HG03103 (cell line): ENCODE results near the gene HDGFL2.
"Not testable (repeated sequence)": the region's sequence is repeated elsewhere in the genome, so short reads cannot be mapped to it uniquely, and the experiment has no call there.

Experiments
- ATAC-seq: cut with Tn5 transposase; IDR thresholded peaks from one replicate; pipeline ENCODE4 v1.9.1; 2021; ENCODE audit warnings: low read depth; ENCODE audit not compliant: unreplicated experiment

Gene HDGFL2

DNA sequence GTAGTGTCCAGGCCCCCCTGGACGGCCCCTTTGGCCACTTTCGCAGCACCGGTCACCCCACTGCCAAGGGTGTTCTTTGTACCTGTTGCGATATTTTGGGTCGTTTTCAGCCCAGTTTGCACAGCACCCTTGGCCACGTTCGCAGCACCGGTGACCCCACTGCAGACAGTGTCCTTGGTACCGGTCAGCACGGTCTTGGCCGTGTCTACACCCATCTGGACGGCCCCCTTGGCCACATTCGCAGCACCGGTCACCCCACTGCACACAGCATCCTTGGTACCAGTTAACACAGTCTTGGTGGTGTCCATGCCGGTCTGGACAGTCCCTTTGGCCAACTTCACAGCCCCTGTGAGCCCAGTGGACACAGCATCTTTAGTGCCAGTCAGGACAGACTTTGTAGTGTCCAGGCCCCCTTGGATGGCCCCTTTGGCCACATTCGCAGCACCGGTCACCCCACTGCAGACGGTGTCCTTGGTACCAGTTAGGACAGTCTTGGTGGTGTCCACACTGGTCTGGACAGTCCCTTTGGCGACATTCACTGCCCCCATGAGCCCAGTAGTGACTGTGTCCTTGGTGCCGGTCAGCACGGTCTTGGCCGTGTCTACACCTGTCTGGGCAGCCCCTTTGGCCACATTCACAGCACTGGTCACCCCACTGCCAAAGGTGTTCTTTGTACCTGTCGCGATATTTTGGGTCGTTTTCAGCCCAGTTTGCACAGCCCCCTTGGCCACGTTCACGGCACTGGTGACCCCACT, 39.4 kb downstream of the HDGFL2 start:
- no peak for ATAC-seq

DNA sequence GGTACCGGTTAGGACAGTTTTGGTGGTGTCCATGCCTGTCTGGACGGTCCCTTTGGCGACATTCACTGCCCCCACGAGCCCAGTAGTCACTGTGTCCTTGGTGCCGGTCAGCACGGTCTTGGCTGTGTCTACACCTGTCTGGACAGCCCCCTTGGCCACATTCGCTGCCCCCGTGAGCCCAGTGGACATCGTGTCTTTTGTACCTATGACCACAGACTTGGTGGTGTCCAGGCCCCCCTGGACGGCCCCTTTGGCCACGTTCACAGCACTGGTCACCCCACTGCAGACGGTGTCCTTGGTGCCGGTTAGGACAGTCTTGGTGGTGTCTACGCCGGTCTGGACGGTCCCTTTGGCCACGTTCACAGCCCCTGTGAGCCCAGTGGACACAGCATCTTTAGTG, 40.0 kb downstream of the HDGFL2 start:
- ATAC-seq, result no peak

DNA sequence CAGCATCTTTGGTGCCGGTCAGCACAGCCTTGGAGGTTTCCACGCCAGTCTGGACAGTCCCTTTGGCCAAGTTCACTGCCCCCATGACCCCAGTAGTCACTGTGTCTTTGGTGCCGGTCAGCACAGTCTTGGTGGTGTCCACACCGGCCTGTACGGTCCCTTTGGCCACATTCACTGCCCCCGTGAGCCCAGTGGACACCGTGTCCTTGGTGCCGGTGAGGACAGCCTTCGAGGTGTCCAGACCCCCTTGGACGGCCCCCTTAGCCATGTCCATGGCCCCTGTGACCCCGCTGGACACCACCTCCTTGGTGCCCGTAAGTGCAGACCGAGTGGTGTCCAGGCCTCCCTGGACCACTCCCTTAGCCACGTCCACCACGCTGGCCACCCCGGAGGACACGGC, 41.2 kb downstream of the HDGFL2 start:
- no peak for ATAC-seq

DNA sequence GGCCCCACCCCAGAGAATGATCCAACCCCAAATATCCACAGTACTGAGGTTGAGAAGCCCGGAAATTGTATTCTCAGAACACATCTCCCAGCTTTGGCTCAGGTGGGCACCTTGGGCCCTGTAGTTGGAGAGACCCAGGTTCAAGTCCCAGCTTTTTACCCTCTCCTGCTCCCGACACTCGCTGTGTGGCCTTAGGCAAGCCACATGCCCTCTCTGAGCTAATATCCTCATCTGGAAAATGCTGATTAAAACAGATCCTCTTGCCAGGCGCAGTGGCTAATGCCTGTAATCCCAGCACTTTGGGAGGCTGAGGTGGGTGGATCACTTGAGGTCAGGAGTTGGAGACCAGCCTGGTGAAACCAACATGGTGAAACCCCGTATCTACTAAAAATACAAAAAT, 43.6 kb downstream of the HDGFL2 start:
- no peak for ATAC-seq

GRCh38 chr19:4516199-4516938, 44.3 kb downstream of the HDGFL2 start:
- no peak for ATAC-seq

GRCh38 chr19:4516939-4517300, 44.8 kb downstream of the HDGFL2 start:
- no peak for ATAC-seq

DNA sequence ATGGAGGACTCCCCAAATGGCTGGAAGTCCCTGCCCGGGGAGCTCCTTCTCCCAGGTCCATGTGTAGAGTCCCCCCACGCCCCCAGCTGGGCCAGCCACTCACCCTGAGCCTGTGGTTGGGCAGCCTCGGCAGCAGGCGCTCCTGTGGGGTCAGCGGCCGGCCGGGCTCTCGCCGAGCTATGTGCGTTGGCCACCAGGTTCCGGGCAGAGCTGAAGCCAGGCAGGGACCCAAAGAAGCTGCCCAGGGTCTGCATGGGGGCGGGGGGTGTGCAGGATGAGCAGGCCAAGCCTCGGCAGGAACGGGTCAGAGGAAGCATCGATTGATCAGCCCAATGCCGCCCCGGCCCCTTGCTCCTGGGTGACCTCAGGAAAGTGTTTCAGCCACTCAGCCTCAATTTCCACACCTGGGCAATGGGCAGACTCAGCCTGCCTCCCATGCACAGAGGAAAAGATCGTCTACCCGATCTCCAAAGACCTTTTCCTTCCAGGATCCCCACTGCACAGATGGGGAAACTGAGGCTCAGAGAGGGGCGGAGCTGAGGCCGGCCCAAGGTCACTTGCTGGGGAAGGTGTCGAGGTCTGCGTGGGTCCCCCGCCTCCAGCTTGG, 45.5 kb downstream of the HDGFL2 start:
- ATAC-seq, result no peak

GRCh38 chr19:4518345-4519171, 46.5 kb downstream of the HDGFL2 start, which contains the start of gene PLIN4:
Gene PLIN4 (minus strand): TSS chr19:4518486. CDS start chr19:4518272, 214 bp downstream.
- ATAC-seq, result no peak

DNA sequence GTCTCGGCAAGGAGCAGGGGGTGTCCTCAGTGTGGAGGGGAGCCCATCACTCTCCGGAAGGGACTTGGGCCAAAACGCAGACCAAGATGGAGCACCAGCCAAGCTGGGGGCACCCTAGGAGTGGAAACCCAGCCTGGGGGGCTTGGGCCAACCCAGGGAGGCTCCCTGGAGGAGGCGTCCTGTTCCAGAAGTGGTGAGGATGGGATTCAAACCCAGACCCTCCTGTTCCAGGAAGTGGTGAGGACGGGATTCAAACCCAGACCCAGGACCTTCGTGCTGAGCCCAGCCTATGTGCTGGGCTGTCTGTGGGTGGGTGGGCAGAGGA, 47.0 kb downstream of the HDGFL2 start:
- ATAC-seq, result no peak

DNA sequence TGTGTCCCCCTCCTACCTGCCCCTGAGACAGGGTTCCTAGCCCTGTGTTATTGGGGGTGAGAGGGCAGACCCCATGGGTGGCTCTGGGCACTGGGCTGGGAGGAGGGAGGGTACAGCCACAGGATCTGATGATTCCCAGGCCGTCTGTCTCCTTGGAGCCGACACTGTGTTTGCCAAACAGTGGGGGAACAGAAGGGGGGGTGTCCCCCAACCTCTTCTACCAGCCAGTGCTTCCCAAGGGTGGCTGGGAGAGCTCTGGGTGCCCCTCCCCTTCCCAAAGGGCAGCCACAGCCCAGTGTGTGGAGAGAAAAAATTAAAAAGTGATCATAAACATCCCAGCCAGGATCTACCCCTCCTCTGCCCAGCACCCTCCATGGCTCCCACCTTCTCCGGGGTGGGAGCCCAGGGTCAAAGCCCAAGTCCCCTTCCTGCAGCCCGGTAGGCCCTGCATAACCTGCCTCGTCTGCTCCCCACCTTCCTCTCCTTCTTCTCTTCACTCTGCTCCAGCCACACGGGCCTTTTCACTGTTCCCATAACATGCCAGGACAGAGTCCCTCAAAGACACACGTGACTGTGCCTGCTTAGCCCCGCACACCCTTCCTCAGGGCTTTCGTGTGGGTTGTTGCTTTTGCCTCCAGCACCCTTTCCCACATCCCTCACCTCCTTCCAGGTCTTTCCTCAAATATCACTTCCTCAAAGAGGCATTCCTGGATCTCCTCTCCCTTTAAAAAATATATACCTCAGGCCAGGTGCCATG, 47.6 kb downstream of the HDGFL2 start:
- no peak for ATAC-seq

DNA sequence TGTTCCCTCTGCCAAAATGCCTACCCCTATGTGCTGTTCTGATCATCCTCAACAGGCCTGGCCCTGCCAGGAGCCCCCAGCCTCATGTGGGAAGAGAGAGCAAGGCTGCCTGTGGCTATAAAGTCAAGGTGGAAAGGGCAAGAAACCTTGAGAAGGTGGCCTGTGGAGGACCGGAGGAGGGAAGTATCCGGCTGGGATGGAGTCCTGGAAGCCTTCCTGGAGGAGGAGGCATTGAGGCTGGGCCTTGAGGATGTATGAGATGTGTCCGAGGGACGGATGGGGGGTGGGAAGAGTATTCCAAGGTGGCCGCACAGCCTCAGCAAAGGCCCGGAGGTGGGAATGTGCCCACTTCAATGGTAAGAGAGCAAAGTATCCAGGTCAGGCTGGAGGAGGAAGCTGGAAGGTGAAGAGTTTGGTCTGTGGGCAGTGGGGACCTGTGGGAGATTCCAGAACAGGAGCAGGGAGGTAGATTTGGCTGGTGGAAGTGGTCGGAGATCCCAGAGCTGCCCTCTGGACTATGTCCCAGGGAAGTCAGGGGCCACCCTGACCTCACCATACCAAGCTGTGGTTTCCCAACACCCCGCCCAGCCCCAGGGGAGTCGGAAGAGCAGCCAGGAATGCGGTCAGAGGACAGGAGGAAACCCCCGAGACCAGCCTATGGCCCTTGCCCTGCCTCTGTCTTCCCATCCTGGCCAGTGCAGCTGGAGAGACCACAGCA, 49.2 kb downstream of the HDGFL2 start:
- ATAC-seq, result no peak

DNA sequence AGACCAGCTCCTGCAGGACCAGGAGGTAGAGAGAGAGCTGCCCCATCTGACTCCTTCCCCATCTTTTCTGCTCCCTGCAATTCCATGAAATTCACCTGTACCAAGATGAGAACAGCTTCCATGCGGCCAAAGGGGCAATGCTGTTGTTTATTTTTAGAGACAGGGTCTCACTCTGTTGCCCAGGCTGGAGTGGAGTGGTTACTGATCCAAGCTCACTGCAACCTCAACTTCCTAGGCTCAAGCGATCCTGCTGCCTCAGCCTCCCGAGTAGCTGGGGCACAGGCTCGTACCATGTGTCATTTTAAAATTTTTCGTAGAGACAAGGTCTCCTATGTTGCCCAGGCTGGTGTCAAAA, 49.8 kb downstream of the HDGFL2 start:
- ATAC-seq, result no peak

GRCh38 chr19:4522291-4523002, 50.4 kb downstream of the HDGFL2 start:
- no peak for ATAC-seq

- no peak for ATAC-seq
Observed at GRCh38 chr19:4523306-4524110, 51.4 kb downstream of the HDGFL2 start.

- no peak for ATAC-seq
Observed at GRCh38 chr19:4524808-4525562, 52.9 kb downstream of the HDGFL2 start.

- ATAC-seq, result no peak
Observed at GRCh38 chr19:4525563-4526002, 53.5 kb downstream of the HDGFL2 start.

- not testable (repeated sequence) for ATAC-seq
Observed at GRCh38 chr19:4527377-4527776, 55.3 kb downstream of the HDGFL2 start.
